Testis (tissue), 3 donors: ENCODE measurements around the gene JAKMIP1. TPM values are rescaled to one million over a fixed set of nuclear protein-coding genes. Genes with fewer than 3 reads are reported as not detected.

ENCODE experiments used
- DNase-seq: peaks from one replicate; pipeline ENCODE4 v3.0.0-alpha.2; 2019
- H3K27ac ChIP-seq, 2 donors: fragments of 200-600 bp; sonication (generic); one replicate each; pipeline ENCODE4 v1.5.1; 2019
- H3K27me3 ChIP-seq: fragments of 200-600 bp; sonication (generic); one replicate; pipeline ENCODE4 v1.5.1; 2019
- H3K36me3 ChIP-seq: fragments of 200-600 bp; sonication (generic); one replicate; pipeline ENCODE4 v1.5.1; 2017; ENCODE audit warnings: low read depth; ENCODE audit errors: missing control alignments
- H3K4me1 ChIP-seq: fragments of 200-600 bp; sonication (generic); one replicate; pipeline ENCODE4 v1.5.1; 2019
- H3K4me3 ChIP-seq, 2 donors: fragments of 200-600 bp; sonication (generic); one replicate each; pipeline ENCODE4 v1.5.1; 2017 to 2019
- H3K9me3 ChIP-seq: fragments of 200-600 bp; sonication (generic); one replicate; pipeline ENCODE4 v1.5.1; 2017
- POLR2A ChIP-seq: fragments of 450-650 bp; IDR thresholded peaks from one replicate; pipeline ENCODE4 v1.6.1; 2017; ENCODE audit warnings: antibody characterized with exemption, mild to moderate bottlenecking, moderate library complexity
- WGBS, 2 donors: methylation state at CpG; one replicate each; pipeline ENCODE4 v1.1.5; 2018; 5-methylcytosine and 5-hydroxymethylcytosine counted together
- intact Hi-C: fragments of 100-400 bp; cut with DNase I; formaldehyde crosslinking; loops from one replicate; pipeline ENCODE4 v1.15.1; 2023; ENCODE audit warnings: low total_unique reads
- polyA plus RNA-seq: library from polyadenylated mRNA; stranded (reverse); fragments of 350-450 nt; fragmentation: Illumina TruSeq; extraction: RNeasy Lipid Tissue Mini Kit (QIAGEN cat#74804); gene quantifications from one replicate; pipeline ENCODE4 v1.2.3, GENCODE V29; 2014; ENCODE audit warnings: low read depth, low replicate concordance; ENCODE audit not compliant: insufficient read depth
- total RNA-seq, 2 donors: library from RNA; depleted of rRNA; stranded (reverse); fragments of >200 nt; gene quantifications; one replicate each; pipeline ENCODE4 v1.2.3, GENCODE V29; 2016
- TF ChIP-seq, protein P1 (sequence below), 3 experiments: fragments of 450-650 bp in 2 of 3; fragments of 200-600 bp in 1 of 3; sonication (generic) in 1 of 3; IDR thresholded peaks; one replicate each; pipeline ENCODE4 v1.5.1; 2016 to 2019; ENCODE audit warnings: antibody characterized with exemption in 3 of 3, mild to moderate bottlenecking in 2 of 3, moderate library complexity in 1 of 3

The JAKMIP1 gene
- total and polyA plus RNA-seq, 3 donors from 2014 or later: 10.7 to 18.1 (median 15.2) TPM

- intact Hi-C loops: no loop called here
- no peak for TF ChIP-seq POLR2A
- TF ChIP-seq, protein P1, sequence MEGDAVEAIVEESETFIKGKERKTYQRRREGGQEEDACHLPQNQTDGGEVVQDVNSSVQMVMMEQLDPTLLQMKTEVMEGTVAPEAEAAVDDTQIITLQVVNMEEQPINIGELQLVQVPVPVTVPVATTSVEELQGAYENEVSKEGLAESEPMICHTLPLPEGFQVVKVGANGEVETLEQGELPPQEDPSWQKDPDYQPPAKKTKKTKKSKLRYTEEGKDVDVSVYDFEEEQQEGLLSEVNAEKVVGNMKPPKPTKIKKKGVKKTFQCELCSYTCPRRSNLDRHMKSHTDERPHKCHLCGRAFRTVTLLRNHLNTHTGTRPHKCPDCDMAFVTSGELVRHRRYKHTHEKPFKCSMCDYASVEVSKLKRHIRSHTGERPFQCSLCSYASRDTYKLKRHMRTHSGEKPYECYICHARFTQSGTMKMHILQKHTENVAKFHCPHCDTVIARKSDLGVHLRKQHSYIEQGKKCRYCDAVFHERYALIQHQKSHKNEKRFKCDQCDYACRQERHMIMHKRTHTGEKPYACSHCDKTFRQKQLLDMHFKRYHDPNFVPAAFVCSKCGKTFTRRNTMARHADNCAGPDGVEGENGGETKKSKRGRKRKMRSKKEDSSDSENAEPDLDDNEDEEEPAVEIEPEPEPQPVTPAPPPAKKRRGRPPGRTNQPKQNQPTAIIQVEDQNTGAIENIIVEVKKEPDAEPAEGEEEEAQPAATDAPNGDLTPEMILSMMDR (IDR thresholded peaks at IDR 0.05): no peak
- Histone ChIP-seq H3K4me3 (no peak overlapping the region), H3K4me1 (no peaks in the 10 kb centered on the region), H3K27me3 (no peaks in the 10 kb centered on the region), H3K27ac (no peak overlapping the region), H3K36me3 (no peaks in the 10 kb centered on the region), H3K9me3 (no peaks in the 10 kb centered on the region)
- DNase-seq: no peak
- WGBS, 2 donors: 92 to 96% methylated on average over 4 to 9 of the region's 9 CpGs
These were observed 42.4 kb downstream of the JAKMIP1 start for GRCh38 chr4:6157926-6158325.

- intact Hi-C loops: no loop called here
- TF ChIP-seq POLR2A: no peak
- TF ChIP-seq, protein P1 (IDR thresholded peaks at IDR 0.05): no peak
- Histone ChIP-seq H3K4me1 (peaks cover 5% of the 10 kb centered on the region), H3K4me3 (no peak overlapping the region), H3K27me3 (no peaks in the 10 kb centered on the region), H3K27ac (no peak overlapping the region), H3K9me3 (no peaks in the 10 kb centered on the region), H3K36me3 (no peaks in the 10 kb centered on the region)
- 92 to 95% methylated on average over 15 of the region's 15 CpGs for WGBS, 2 donors
- no peak for DNase-seq
These were observed 44.2 kb downstream of the JAKMIP1 start for GRCh38 chr4:6155996-6156750.

DNA sequence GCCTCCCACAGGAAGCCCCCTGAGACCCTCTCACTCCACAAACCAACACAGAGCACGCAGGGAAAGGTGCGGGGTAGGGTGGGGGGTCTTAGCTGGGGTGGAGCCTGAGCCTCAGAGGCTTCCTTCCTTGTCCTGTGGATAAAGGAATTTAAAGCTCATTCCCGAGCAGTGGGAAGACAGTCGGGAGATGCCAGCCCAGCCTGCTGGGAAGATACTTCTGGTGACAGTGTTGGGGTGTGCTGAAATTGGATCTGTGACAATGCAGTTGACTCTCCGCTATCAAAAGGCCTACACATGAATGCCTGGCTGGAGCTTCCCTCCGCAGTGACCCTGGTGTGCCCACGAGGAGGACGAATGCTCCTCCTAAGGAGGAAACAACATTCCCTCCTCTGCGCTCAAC lies 45.5 kb downstream of the JAKMIP1 start:
- H3K27ac ChIP-seq: no peak overlapping the region
- peaks cover 5% of the 10 kb centered on the region for H3K4me1 ChIP-seq
- no peak overlapping the region for H3K4me3 ChIP-seq
- H3K27me3 ChIP-seq: no peaks in the 10 kb centered on the region
- intact Hi-C loops: no loop called here
- no peak for DNase-seq
- H3K9me3 ChIP-seq: no peaks in the 10 kb centered on the region
- H3K36me3 ChIP-seq: no peaks in the 10 kb centered on the region
- TF ChIP-seq, protein P1 (IDR thresholded peaks at IDR 0.05): no peak
- no peak for TF ChIP-seq POLR2A
- 83 to 84% methylated on average over 4 to 9 of the region's 9 CpGs for WGBS, 2 donors

DNA sequence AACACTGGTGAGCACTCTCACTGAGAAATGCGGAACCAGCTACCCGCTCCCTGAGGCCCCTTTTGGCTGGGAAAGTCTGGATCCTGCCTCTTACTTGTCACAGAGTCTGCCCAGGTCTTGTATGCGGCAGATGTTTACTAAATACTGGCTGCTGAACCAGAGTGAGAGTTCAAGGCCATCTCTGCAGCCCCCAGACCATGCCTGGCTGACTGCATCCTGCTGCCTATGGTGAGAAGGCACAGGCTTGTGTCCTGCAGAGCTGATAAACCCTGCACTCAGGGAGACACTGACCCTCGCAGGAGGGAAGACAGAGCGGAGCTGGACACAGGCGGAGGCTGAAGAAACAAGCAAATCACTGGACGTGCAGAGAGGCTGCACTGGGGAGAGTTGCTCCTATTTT lies 46.5 kb downstream of the JAKMIP1 start:
- DNase-seq: no peak
- H3K27ac ChIP-seq: no peak overlapping the region
- intact Hi-C loops: no loop called here
- no peak for TF ChIP-seq POLR2A
- TF ChIP-seq, protein P1 (IDR thresholded peaks at IDR 0.05): no peak
- peaks cover 5% of the 10 kb centered on the region for H3K4me1 ChIP-seq
- 48 to 61% methylated on average over 7 of the region's 7 CpGs for WGBS, 2 donors
- H3K4me3 ChIP-seq: no peak overlapping the region
- H3K9me3 ChIP-seq: no peaks in the 10 kb centered on the region
- no peaks in the 10 kb centered on the region for H3K27me3 ChIP-seq
- no peaks in the 10 kb centered on the region for H3K36me3 ChIP-seq
